B cell (primary cell): Measurements from ENCODE around the gene TMC1. TPM values are rescaled to one million over a fixed set of nuclear protein-coding genes. Genes with fewer than 3 reads are reported as not detected.

ENCODE experiments used
- ATAC-seq: fragments of 200-7000 bp; cut with Tn5 transposase; one replicate; pipeline ENCODE4 v1.10.0; 2021; ENCODE audit warnings: low read depth, mild to moderate bottlenecking, moderate number of reproducible peaks, moderate library complexity
- CTCF ChIA-PET: fragments of 350-600 bp; sonication (Branson Sonifier 250); formaldehyde crosslinking; loops from one replicate; lab custom pipeline; 2021; ENCODE audit warnings: antibody characterized with exemption, inconsistent platforms; lab: Charles Lee
- POLR2A ChIA-PET: fragments of 350-600 bp; sonication (Branson Sonifier 250); formaldehyde crosslinking; loops from one replicate; lab custom pipeline; 2021; ENCODE audit warnings: antibody characterized with exemption; lab: Charles Lee
- DNase-seq: peaks from one replicate; pipeline ENCODE4 v3.0.0; 2013
- H2AFZ ChIP-seq: 2 replicates; pipeline ENCODE4 v1.6.1; 2012; ENCODE audit warnings: mild to moderate bottlenecking, low read depth, low read length; ENCODE audit not compliant: insufficient read depth, poor library complexity, severe bottlenecking
- H3K27ac ChIP-seq, 2 donors: 1 replicate in 1 of 2; 2 replicates in 1 of 2; pipeline ENCODE4 v1.5.1; 2012 to 2013; ENCODE audit warnings: low read length in 2 of 2, mild to moderate bottlenecking in 2 of 2, moderate library complexity in 1 of 2
- H3K27me3 ChIP-seq, 4 experiments: fragments of 200-600 bp in 1 of 4; sonication (generic) in 1 of 4; replicated peaks in 1 of 4; 1 replicate in 2 of 4; 2 replicates in 2 of 4; pipeline versions ENCODE4 v1.6.1 to v1.7.0; 2013 to 2016; ENCODE audit warnings: low read length in 3 of 4, mild to moderate bottlenecking in 2 of 4, mixed read lengths in 1 of 4, moderate library complexity in 1 of 4; ENCODE audit not compliant: insufficient read depth in 4 of 4, control insufficient read depth in 3 of 4; ENCODE audit errors: control extremely low read depth in 1 of 4
- H3K36me3 ChIP-seq, 2 experiments: replicated peaks in 1 of 2; 1 replicate in 1 of 2; 2 replicates in 1 of 2; pipeline versions ENCODE4 v1.6.1 to v1.7.1; 2013; ENCODE audit warnings: low read length in 1 of 2; ENCODE audit not compliant: insufficient read depth in 2 of 2, control insufficient read depth in 1 of 2; ENCODE audit errors: control extremely low read depth in 1 of 2, extremely low read depth in 1 of 2
- H3K4me1 ChIP-seq, 2 donors: fragments of 200-600 bp in 1 of 2; sonication (generic) in 1 of 2; 1 replicate in 1 of 2; 2 replicates in 1 of 2; pipeline versions ENCODE4 v1.5.1 to v1.6.1; 2013 to 2017; ENCODE audit warnings: low read length in 2 of 2; ENCODE audit not compliant: control insufficient read depth in 2 of 2, insufficient read depth in 2 of 2
- H3K4me2 ChIP-seq: replicated peaks from 2 replicates; pipeline ENCODE3; 2012; ENCODE audit warnings: mild to moderate bottlenecking, low read depth, low read length; ENCODE audit not compliant: poor library complexity, severe bottlenecking
- H3K4me3 ChIP-seq, 5 experiments: fragments of 200-600 bp in 1 of 5; sonication (generic) in 1 of 5; 1 replicate in 3 of 5; 2 replicates in 2 of 5; pipeline versions ENCODE4 v1.5.1 to v1.7.0; 2011 to 2016; ENCODE audit warnings: low read length in 4 of 5, mild to moderate bottlenecking in 4 of 5, low read depth in 2 of 5, control low read depth in 1 of 5, moderate library complexity in 1 of 5; ENCODE audit not compliant: insufficient read depth in 1 of 5; ENCODE audit errors: control extremely low read depth in 1 of 5, extremely low read depth in 1 of 5
- H3K79me2 ChIP-seq: fragments of 200-600 bp; sonication (generic); one replicate; pipeline ENCODE4 v1.6.0; 2016; ENCODE audit warnings: low read length; ENCODE audit not compliant: control insufficient read depth, insufficient read depth
- H3K9ac ChIP-seq: fragments of 200-600 bp; sonication (generic); 2 replicates; pipeline ENCODE4 v1.6.1; 2017; ENCODE audit warnings: mild to moderate bottlenecking, low read length, moderate library complexity
- H3K9me3 ChIP-seq, 3 donors: one replicate each; pipeline versions ENCODE4 v1.6.1 to v1.7.1; 2013; ENCODE audit warnings: low read length in 2 of 3; ENCODE audit not compliant: control insufficient read depth in 2 of 3, insufficient read depth in 1 of 3; ENCODE audit errors: control extremely low read depth in 1 of 3
- H4K20me1 ChIP-seq: 2 replicates; pipeline ENCODE4 v1.6.0; 2012; ENCODE audit warnings: mild to moderate bottlenecking, low read length; ENCODE audit not compliant: insufficient read depth, control insufficient read depth, poor library complexity, severe bottlenecking
- H3K27ac Mint-ChIP-seq: one replicate; pipeline ENCODE4 v1.8.0; 2021; ENCODE audit warnings: mixed read lengths
- H3K27me3 Mint-ChIP-seq: one replicate; pipeline ENCODE4 v1.8.0; 2021; ENCODE audit warnings: mixed read lengths
- H3K4me1 Mint-ChIP-seq: one replicate; pipeline ENCODE4 v1.8.0; 2021; ENCODE audit warnings: mixed read lengths
- H3K4me3 Mint-ChIP-seq: one replicate; pipeline ENCODE4 v1.8.0; 2021; ENCODE audit warnings: mixed read lengths
- H3K9me3 Mint-ChIP-seq: one replicate; pipeline ENCODE4 v1.8.0; 2022; ENCODE audit warnings: mixed read lengths; ENCODE audit not compliant: insufficient read depth
- CTCF ChIP-seq: fragments of 200-600 bp; IDR thresholded peaks from one replicate; pipeline ENCODE4 v1.8.0; 2022; ENCODE audit warnings: antibody characterized with exemption, mild to moderate bottlenecking
- EZH2 ChIP-seq: IDR thresholded peaks from 2 replicates; pipeline ENCODE4 v1.6.1; 2012; ENCODE audit warnings: borderline replicate concordance, low read depth, mild to moderate bottlenecking, moderate library complexity, low read length; ENCODE audit not compliant: insufficient read depth, poor library complexity, severe bottlenecking
- WGBS: methylation state at CpG from one replicate; pipeline ENCODE4 v1.1.5; 2013; ENCODE audit warnings: missing lambda C conversion rate; ENCODE audit not compliant: insufficient coverage; 5-methylcytosine and 5-hydroxymethylcytosine counted together
- intact Hi-C: fragments of 100-400 bp; cut with micrococcal nuclease; formaldehyde crosslinking; loops from one replicate; pipeline ENCODE4 v1.10.0; 2022
- polyA plus RNA-seq: library from polyadenylated mRNA; depleted of rRNA; stranded (reverse); fragments of >200 nt; gene quantifications from 2 replicates; pipeline ENCODE4 v1.2.3, GENCODE V29; 2012
- total RNA-seq, 2 donors: library from RNA; stranded (reverse); fragments of 120-200 nt in 1 of 2; gene quantifications; 1 replicate in 1 of 2; 2 replicates in 1 of 2; pipeline versions ENCODE4 v1.2.3 to v1.2.4, GENCODE V29; 2013 to 2022

The TMC1 gene
- total and polyA plus RNA-seq, 2 donors (not counting 1 experiment from before 2014, with no cell fraction given), result not detected

- no peaks in the 10 kb centered on the region for H3K36me3 ChIP-seq
- Mint-ChIP-seq H3K4me3 (no peak overlapping the region), H3K27me3 (peaks cover 3% of the 10 kb centered on the region), H3K27ac (no peak overlapping the region), H3K4me1 (no peaks in the 10 kb centered on the region), H3K9me3 (no peaks in the 10 kb centered on the region)
- no peak overlapping the region for H3K9ac ChIP-seq
- H3K4me1 ChIP-seq, result no peaks in the 10 kb centered on the region
- no peak for ATAC-seq
- no peaks in the 10 kb centered on the region for H4K20me1 ChIP-seq
- H3K4me3 ChIP-seq, result no peak overlapping the region
- no peak for TF ChIP-seq EZH2
- no peak for TF ChIP-seq CTCF
- H2AFZ ChIP-seq, result no peak overlapping the region
- ChIA-PET CTCF (no interaction called here), POLR2A (no interaction called here)
- H3K79me2 ChIP-seq, result no peaks in the 10 kb centered on the region
- no peak overlapping the region for H3K4me2 ChIP-seq
- WGBS, result no CpG with 5 or more reads among the region's 2 CpGs
- no peaks in the 10 kb centered on the region for H3K9me3 ChIP-seq
- DNase-seq, result no peak
- no peak overlapping the region for H3K27ac ChIP-seq
- intact Hi-C loops, result no loop called here
- H3K27me3 ChIP-seq, result no peaks in the 10 kb centered on the region
Observed at GRCh38 chr9:72763022-72763421, 241.6 kb downstream of the TMC1 start.

GRCh38 chr9:72769546-72769945 is 248.1 kb downstream of the TMC1 start:
- Histone ChIP-seq H4K20me1 (no peaks in the 10 kb centered on the region), H3K4me3 (no peak overlapping the region), H3K36me3 (no peaks in the 10 kb centered on the region), H3K79me2 (no peaks in the 10 kb centered on the region), H3K4me2 (no peak overlapping the region), H3K27me3 (peaks cover 0 to 3% (median 0%) of the 10 kb centered on the region in 4 experiments), H3K4me1 (no peaks in the 10 kb centered on the region), H3K27ac (no peak overlapping the region), H3K9me3 (no peaks in the 10 kb centered on the region), H2AFZ (no peak overlapping the region), H3K9ac (no peak overlapping the region)
- no peak for ATAC-seq
- 67% methylated on average over 2 of the region's 5 CpGs for WGBS
- H3K4me1 Mint-ChIP-seq, result no peaks in the 10 kb centered on the region
- CTCF ChIA-PET, result no interaction called here
- H3K27ac Mint-ChIP-seq, result no peak overlapping the region
- DNase-seq, result no peak
- POLR2A ChIA-PET, result no interaction called here
- no peak for TF ChIP-seq CTCF
- TF ChIP-seq EZH2, result no peak
- peaks cover 3% of the 10 kb centered on the region for H3K27me3 Mint-ChIP-seq
- intact Hi-C loops, result no loop called here
- no peaks in the 10 kb centered on the region for H3K9me3 Mint-ChIP-seq
- H3K4me3 Mint-ChIP-seq, result no peak overlapping the region
